ENCODE measurements around the gene PRIM2.
A peak's percentile ranks its signal among the peaks of the same experiment; 100 is the strongest.
"Not testable (repeated sequence)": the region's sequence is repeated elsewhere in the genome, so short reads cannot be mapped to it uniquely, and the experiment has no call there.

The PRIM2 gene

DNA sequence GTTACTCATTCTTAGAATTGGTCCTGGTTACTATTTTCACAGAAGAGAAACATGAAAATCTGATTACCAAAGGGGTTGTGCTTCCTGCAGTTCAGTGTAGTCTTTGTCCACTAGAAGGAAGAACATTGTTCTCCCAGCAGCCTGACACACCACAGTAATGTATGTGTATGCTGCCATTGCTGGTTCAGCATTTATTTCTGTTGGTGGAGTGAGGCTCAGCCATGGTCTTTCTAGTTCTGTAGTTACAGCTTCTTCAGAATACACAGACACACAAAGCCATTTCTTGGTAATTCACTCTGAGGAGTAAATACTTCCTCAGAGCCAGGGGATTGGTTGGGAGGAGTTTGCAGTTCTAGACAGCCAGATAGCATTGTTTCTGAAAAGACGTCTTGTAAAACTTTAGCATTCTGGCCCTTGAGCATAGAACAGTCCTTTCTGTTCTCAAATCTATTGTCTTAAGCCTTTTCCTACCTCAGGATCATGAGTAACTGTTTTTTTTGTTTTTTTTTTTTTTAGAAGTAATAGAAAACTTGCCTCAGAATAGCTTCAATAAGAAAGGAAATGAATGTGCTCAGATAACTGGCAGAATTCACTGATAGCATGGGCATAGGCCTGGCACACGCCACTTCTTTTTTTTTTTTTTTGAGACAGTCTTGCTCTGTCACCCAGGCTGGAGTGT, 128.5 kb downstream of the PRIM2 start:
- DNase-seq (ENCODE audit: low read depth, low spot score) = not testable (repeated sequence)

DNA sequence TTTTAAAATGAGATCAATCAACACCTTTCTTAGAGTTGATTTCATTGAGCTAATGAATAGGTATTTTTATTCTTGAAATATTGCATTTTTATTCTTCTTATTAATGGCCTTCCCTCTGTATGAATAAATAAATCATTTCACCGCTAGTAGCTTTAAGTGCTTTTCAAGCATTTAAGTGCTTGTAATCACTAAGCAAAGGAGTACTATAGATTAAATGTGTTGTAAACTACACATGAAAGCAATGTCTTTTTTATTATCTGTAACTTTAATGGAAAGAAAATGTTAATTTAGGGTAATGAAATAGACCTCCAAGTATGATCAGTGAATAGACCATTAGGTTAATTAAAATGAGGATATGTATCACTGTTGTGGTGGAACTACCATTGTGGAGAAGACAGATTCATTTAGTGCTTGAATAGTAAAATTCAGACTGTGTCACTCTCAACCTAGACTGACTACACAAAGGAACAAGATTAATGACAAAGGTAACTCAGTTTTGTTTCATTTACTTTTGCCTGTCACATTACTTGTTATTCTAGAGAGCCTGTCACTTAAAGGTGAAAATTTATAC, 132.2 kb downstream of the PRIM2 start:
- DNase-seq (ENCODE audit: low read depth, low spot score) = not testable (repeated sequence)

DNA sequence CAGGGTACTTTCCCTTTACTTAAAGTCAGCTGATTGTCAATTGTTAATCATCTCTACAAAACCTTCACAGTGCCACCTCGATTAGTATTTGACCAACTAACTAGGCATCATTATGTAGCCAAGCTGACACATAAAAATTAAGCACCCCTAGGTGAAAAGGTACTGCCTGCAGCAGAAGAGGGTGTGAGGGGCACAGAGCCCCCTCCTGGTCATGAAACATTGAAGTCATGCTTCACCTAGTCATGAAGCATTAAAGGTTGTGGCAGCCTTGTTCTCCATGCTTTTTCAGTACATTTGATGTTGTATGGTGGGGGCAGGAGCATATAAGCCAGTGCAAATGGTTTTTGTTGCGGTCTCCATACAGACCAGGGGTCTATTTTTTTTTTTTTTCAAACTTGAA, 142.4 kb downstream of the PRIM2 start:
- DNase-seq (ENCODE audit: low read depth, low spot score) = not testable (repeated sequence)

DNA sequence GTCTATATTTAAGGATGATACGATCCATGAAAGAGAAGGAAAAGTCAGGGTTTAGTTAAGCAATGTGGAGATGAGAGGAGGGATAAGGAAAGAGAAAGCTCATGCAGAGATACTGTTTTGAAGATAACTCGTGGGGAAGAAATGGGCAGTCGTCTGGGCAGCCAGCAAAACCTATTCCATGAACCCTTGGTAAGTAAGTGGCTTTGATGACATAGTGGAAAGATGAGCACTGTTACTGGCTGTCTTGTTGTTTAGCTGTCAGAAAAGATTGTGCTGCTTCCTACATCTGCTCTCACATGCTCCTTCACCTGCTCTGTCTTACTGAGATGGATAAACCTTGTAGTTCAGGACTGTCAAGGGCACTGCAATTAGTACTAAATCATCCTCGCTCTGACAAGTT, 143.6 kb downstream of the PRIM2 start:
- not testable (repeated sequence) for DNase-seq (ENCODE audit: low read depth, low spot score)

DNA sequence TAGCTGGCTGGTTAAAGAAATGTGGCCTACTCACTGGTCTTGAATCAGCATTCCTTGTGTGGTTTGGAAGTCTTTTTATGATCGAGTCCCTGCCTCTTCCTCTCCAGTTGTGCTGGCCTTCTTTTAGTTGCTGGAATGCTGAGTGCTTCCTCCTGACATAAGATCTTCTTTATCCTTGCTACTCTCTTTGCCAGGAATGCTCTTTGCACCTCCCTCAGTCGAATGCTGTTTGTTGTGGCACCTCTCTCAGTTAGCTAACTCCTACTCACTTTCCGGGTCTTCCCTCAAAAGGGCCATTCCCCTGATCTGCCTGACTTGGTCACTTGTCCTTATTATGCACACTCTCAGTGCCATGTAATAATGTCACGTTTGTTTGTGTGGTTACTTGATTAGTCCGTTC, 146.4 kb downstream of the PRIM2 start:
- DNase-seq (ENCODE audit: low read depth, low spot score) = not testable (repeated sequence)

DNA sequence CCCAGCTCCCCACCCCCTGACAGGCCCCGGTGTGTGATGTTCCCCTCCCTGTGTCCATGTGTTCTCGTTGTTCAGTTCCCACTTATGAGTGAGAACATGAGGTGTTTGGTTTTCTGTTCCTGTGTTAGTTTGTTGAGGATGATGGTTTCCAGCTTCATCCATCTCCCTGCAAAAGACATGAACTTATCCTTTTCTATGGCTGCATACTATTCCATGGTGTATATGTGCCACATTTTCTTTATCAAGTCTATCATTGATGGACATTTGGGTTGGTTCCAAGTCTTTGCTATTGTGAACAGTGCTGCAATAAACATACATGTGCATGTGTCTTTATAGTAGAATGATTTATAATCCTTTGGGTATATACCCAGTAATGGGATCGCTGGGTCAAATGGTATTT, 148.5 kb downstream of the PRIM2 start:
- DNase-seq (ENCODE audit: low read depth, low spot score) = not testable (repeated sequence)

DNA sequence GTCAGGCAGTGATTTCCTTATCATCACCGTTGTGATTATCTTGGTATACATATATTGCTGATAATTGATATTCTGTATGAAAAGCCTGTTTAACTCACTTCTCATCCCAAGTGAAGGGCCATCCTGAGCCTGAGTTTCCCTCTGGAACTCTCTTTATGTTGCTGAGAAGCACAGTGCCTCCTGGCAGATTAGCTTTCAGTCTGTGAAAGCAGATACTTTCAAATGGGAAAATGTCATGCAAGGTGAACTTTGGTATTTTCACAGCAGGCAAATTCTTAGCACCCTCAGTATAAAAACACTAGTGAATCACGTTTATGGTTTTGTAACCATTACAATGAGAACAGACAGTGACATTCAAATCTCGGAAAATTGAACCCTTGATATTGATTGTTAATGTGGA, 151.6 kb downstream of the PRIM2 start:
- no peak for DNase-seq (ENCODE audit: low read depth, low spot score)

DNA sequence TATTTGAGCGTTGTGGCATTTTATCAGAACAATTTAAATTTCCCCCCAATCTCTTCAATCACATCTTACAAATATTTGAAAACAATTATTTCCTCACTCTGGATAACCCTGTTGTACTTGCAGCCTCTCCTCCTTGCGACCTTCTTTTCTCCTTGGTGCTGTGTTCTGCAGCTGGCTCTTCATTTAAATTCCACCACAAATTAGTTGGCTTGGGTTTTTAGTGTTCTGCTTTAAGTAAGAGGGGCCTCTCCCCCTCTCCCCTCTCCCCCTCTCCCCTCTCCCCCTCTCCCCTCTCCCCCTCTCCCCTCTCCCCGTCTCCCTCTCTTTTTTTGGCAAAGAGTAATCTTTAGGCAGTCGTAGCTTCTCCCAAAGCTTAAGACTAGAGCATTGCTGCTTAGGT, 152.7 kb downstream of the PRIM2 start:
- not testable (repeated sequence) for DNase-seq (ENCODE audit: low read depth, low spot score)

DNA sequence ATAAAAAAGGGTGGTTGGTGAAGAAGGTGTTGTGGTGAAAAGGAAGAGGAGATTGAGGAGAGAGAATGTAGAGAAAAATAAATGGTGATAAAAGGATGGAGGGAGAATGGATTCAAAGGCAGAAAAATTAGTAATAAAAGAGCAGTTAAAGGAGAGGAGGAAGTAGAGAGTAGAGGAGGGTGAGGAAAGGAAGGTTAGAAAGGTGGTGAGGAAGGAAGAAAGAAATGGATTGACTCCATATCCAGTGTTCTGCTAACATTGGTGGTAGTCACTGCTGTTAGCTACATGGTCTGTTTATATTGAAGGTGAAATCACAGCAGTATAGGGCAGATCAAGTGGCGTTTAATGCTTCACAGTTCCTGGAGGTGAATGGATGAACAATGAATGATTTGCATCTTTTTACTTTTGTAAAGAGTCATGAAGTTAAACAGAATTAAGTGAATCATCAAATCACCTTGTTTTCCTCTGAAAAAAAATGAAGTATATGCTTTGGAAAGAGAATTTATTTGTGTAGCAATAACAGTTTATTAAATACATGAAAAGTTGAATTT, 154.0 kb downstream of the PRIM2 start:
- DNase-seq (ENCODE audit: low read depth, low spot score) = not testable (repeated sequence)

DNA sequence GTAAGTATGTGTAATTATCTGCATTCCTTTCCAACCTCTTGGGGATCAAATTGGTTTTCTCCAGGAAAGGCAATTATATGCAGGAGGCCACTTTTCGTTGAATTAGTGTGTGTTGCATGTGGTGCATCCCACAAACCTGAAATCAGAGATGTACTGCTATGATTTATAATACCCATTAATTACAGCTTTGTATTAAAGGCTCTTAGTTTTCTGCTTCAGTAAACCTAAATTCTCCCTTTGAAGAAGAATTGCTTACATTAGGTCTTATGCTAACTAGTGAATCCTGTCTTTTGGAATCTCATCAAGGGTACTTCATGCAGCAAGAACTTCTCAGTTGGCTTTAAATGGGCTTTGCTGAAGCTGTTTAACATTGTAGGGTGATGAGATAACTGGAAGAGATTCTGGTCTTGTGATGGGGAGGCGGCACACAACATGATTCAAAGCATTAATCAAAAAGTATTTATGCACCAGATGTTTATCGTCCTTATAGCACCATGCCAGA, 155.5 kb downstream of the PRIM2 start:
- DNase-seq (ENCODE audit: low read depth, low spot score) = peak; percentile 66

DNA sequence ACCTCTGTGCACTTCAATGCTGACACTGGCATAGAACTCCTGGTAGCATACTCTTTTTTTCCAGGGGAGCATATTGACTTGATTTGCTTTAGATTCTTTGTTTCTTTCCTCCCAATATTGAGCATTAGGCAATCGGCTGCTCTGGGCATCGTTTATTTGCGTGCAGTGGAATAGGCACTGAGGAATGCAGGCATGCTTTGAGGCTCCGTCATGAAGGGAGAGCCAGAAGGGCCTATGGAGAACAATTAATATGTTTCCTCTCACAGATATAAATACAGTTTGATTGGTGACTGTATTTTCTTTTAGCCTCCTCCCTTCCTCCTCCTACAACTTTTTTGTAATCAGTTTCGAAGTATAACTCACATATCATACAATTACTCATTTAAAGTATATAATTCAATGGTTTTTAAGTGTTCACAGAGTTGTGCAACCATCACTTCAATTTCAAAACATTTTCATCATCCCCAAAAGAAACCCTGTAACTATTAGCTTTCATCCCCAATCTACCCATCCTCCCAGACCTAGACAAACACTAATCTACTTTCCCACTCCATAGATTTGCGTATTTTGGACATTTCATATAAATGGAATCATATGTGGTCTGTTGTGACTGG, 157.5 kb downstream of the PRIM2 start:
- DNase-seq (ENCODE audit: low read depth, low spot score) = peak; percentile 54

DNA sequence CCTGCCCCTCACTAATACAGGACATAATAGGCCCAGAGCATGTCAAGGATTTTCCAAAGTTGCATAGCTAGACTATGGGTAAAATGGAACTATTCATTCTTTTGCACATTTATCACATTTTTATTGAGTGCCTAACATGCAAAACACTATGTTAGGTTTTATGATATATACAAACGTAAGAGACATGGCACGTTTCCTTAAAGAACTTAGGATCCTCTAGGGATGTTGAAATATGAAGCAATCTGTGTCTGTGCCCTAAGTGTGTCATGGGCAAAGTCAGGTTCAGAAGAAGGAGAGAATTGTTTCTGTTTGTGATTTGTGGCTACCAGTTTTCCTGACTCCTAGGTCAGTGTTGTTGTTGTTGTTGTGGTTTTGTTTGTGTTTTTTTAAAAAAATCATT, 158.2 kb downstream of the PRIM2 start:
- DNase-seq (ENCODE audit: low read depth, low spot score) = not testable (repeated sequence)

DNA sequence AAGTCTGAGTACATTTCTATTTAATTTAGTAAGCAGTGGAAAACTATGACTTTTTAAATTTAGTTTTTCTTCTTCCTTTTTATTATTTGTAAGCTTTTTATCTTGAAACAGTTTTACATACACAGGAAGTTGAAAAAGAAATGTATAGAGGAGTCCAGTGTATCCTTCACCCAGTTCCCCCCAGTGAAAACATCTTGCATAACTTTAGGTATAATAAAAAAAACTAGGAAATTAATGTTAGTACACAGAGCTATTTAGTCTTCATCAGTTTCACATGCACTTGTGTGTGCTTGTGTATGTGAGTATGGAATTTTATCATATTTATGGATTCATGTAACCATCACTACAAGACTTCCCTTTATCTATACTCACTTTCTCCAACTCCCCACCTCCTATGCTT, 162.8 kb downstream of the PRIM2 start:
- not testable (repeated sequence) for DNase-seq (ENCODE audit: low read depth, low spot score)

DNA sequence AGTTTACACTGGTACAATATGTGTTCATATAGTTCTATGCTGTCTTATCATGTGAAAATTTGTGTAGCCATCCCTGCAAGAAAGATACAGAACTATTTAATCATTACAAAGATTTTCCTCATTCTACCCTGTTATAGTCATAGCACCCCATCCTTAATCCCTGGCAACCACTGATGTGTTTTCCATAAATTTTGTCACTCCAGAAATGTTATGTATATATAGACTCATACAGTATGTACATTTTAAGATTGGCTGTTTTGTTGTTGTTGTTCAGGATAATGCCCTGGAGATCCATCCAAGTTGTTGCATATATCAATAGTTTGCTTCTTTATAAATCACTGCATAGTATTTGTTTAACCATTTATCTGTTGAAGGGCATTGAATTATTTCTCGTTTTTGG, 163.7 kb downstream of the PRIM2 start:
- not testable (repeated sequence) for DNase-seq (ENCODE audit: low read depth, low spot score)

DNA sequence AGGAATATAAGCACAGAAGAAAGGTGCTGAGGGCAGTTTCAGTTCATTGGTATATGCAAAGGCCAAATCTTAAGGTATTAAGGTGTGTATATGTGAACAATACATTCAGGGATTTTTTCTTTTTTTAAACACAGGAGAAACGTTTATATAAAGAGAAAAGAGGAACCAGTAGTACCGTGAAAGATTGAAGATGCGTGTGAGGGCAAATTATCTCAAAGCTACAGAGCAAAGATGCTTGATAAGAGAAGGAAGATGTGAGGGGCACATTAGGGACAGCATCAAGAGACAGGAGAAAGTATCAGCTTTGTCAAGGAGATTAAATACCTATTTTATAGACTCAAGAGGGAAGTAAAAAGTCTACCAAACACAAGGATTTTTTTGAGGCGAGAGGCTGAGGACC, 165.0 kb downstream of the PRIM2 start:
- DNase-seq (ENCODE audit: low read depth, low spot score) = not testable (repeated sequence)

DNA sequence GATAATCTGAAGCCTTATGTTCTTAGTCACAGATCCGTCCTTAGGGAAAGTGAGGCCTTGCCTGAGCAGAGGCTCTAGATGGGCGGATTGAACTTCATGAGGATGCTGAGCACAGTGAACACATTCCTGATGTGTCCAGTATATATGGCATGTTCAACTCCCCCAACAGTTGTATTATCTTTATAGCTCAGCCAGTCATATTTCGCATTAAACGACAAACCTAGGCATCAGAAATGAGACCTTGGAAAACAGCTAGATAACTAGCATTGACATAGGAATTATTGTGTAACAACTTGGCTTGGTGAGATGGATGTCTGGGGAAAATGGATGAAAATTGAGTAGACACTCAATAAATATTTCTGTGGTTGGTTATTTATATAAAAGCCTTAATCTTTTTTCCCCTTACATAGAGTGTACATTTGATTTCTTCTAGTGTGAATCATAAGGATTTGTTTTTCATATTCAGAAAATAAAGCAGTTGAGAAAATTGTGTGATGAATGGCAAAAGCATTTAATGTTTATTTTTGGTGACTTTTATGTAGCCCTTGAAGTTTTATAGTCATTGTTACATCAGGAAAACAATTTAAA, 169.2 kb downstream of the PRIM2 start:
- DNase-seq (ENCODE audit: low read depth, low spot score) = not testable (repeated sequence)

DNA sequence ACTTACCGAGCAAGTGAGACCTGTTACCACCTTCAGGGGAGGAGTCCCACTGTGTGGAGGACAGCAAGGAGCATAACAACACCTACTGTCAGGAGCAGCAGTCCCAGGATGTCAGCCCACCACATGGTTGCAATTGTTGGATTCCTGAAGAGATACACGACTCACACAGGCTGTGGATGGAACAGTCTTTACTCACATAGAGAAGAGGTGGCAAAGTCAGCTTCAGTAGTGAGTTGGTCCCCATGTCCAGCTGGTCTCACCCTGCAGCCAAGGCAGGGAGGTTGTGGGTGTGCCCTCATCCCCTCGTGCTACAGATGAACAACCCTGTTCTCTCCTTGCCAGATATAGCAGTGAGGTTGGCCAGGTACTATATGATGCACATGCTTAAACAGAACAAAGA, 171.1 kb downstream of the PRIM2 start:
- DNase-seq (ENCODE audit: low read depth, low spot score) = not testable (repeated sequence)

DNA sequence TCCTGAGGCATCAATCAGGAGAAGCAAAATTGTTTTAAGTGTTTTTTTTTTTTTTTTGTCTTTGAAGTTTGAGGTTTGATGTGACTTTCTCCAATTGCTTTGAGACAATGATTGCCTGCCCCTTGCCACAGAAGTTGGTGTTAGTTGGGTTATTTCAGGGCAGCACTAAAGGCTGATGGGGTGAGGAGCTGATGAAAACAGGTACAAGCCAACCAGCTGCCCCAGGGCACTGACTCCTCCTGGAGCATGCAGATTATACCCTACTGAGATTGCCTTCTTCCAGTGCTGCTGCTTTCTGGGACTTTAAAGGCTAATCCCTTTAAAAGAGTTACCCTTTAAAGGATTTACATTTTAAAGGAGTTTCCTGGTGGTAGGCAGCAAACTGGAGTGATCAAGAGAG, 172.5 kb downstream of the PRIM2 start:
- not testable (repeated sequence) for DNase-seq (ENCODE audit: low read depth, low spot score)

DNA sequence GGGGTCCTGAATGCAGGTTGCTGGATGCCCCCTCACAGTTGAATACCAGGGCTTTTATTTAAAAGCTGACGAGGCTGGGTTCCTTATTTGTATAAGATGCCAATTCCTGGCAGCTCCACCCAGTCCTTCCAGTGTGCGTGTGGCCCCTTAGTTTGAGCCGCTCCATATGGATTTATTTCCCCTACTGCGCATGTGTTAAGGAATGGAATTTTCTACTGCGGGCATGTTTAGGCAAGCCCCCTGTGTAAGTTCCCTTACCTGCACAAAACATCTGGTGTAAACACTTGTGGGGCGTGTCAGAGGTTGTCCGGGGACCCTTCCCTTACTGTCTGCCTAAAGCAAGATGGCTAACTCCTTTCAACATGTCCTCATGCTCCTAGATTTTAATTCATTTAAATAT, 174.4 kb downstream of the PRIM2 start:
- not testable (repeated sequence) for DNase-seq (ENCODE audit: low read depth, low spot score)

DNA sequence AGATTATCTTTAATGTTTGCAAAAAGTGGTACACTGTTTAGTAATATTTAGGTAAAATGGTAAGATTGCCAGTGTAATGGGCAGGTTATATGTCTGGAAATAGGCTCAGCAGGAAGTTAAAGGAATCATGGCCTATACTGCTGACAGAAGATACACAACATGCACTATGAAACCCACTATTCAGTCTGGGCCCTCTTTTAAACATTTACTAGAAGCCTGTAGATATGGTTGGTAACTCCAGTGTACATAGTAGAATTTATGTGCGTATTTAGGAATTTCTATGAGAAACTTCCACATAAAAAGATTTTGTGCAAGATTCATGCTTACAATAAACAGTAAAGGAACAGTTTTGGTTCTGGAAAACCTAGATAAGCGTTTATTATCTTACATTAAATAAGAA, 178.8 kb downstream of the PRIM2 start:
- DNase-seq (ENCODE audit: low read depth, low spot score) = not testable (repeated sequence)

DNA sequence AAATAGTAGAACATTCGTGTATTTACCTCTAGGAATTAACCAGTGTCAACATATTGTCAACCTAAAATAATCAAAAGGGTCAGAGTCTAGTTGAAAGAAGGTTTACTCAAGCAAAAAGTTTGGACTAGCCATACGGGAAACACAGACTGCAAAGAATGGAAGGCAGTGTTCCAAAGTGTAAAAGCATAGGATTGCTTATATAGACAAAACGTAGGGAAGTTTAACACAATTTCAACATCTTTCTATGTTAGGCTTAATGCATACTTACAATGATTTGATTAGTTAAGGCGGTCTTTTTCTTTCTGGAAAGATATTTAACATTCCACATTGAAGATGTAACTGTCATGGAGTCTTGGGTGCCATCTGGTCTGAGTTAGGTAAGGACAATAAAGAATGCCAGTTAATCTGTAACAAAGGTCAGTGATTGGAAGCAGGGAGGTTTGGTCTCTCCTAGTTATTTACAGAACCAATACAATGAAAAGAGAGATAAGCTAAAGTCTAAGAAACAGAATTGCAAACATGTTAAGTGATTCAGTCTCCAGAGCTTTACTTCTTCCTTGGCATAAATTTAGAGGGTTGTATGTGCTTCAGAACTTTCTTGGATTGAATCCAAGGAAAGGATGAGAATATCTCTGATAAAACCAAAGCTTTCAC, 183.1 kb downstream of the PRIM2 start:
- DNase-seq (ENCODE audit: low read depth, low spot score) = not testable (repeated sequence)

DNA sequence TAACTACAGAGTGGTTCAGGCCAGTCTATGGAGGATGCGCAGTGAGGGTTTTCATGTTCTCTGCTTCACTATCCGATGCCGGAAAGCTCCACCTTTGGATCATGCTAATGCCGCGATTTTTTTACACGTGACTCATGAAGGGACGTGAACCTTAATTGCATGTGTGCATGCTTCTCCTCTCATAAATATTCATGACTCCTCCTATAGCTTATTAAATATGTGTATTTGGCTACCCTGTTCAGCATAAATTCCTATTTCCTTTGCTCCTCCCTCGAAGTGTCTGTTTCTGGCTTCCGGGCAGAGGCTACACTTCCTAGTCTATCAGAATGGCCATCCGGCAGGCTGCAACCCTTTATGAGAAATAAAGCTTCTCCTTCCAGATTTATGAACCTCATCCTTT, 185.0 kb downstream of the PRIM2 start:
- not testable (repeated sequence) for DNase-seq (ENCODE audit: low read depth, low spot score)
